GM19397 (cell line): ENCODE results near the gene LRIG3.
"Not testable (repeated sequence)": the region's sequence is repeated elsewhere in the genome, so short reads cannot be mapped to it uniquely, and the experiment has no call there.

ENCODE experiments used
- ATAC-seq: cut with Tn5 transposase; IDR thresholded peaks from one replicate; pipeline ENCODE4 v1.9.1; 2021; ENCODE audit warnings: mild to moderate bottlenecking, moderate library complexity; ENCODE audit not compliant: unreplicated experiment

LRIG3 gene

DNA sequence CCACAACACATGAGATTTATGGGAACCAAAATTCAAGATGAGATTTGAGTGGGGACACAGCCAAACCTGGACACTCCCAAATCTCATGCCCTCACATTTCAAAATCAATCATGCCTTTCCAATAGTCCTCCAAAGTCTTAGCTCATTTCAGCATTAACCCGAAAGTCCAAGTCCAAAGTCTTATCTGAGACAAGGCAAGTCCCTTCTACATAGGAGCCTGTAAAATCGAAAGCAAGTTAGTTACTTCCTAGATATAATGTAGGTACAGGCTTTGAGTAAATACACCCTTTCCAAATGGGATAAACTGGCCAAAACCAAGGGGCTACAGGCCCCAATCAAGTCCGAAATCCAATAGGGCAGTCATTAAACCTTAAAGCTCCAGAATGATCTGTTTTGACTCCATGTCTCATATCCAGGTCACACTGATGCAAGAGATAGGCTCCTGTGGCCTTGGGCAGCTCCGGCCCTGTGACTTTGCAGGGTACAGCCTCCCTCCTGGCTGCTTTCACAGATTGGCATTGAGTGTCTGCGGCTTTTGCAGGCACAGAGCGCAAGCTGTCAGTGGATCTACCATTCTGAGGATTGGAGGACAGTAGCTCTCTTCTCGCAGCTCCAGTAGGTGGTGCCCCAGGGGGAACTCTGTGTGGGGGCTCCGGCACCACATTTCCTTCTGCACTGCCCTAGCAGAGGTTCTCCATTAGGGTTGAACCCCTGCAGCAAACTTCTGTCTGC lies 60.1 kb downstream of the LRIG3 start:
- ATAC-seq = no peak

DNA sequence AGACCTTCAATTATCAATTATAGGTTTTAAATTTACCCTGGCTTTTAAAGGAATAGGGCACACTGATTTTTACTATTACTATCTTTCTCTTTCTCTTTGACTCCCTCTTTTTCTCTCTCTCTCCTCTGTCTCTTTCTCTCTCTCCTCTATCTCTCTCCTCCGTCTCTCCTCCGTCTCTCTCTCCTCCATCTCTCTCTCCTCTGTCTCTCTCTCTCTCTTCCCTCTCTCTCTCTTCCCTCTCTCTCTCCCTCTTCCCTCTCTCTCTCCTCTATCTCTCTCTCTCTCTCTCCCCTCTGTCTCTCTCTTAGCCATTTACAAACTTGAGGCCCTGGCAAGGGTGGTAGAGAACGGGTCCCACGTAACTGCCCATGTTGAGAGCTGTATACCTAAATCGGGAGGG lies 62.3 kb downstream of the LRIG3 start:
- no peak for ATAC-seq

DNA sequence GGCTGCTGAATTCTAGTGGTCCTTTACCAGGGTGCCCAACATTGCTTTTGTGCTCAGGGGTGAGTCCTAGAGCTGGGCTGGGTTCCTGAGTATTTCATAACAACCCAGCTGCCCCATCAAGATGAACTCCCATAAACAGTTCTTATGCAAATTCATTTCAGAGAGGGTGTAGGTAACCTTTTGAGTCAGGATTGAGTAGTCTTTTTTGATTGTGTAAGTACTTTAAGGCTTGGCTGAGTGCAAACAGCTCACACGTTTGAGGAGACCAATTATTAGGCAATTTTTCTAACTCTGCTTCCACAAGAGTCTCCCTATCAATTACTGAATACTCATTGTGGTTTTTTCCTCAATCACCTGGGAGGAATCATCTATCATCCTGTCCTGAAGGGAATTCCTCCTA lies 63.1 kb downstream of the LRIG3 start:
- ATAC-seq = not testable (repeated sequence)

DNA sequence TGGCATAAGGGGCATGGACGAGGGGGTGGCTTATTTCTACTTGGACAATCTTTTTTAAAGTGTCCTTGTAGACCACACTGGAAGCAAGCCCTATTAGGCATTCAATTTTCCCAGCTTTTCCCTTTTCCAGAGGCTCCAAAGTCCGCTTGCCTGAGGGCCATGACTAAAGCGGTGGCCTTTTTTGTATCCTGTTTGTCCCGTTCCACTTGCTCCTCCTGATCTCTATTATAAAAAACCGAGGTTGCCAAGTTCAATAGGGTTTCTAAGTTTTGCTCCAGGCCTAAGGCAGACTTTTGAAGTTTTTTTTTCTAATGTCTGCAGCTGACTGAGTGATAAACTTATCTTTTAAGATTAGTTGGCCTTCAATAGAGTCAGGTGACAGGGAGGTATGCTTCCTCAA lies 64.7 kb downstream of the LRIG3 start:
- ATAC-seq = not testable (repeated sequence)

DNA sequence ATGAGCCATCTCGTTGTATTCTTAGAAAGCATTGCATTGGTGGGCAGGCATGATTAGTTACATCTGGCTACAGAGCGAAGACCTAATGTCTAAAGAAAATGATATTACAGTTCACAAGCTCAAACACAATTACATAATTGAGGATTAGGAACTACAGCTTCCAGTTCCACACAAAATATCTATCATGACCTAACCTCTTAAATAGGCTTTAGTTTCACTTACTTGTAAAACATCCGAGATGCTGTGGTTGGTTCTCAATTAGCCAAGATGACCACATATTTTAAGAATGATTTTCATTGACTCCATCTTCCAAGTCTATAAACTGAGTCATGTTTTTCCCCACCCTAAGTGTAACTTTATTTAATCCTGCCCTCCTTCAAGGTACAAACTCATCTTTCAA lies 69.5 kb downstream of the LRIG3 start:
- no peak for ATAC-seq

DNA sequence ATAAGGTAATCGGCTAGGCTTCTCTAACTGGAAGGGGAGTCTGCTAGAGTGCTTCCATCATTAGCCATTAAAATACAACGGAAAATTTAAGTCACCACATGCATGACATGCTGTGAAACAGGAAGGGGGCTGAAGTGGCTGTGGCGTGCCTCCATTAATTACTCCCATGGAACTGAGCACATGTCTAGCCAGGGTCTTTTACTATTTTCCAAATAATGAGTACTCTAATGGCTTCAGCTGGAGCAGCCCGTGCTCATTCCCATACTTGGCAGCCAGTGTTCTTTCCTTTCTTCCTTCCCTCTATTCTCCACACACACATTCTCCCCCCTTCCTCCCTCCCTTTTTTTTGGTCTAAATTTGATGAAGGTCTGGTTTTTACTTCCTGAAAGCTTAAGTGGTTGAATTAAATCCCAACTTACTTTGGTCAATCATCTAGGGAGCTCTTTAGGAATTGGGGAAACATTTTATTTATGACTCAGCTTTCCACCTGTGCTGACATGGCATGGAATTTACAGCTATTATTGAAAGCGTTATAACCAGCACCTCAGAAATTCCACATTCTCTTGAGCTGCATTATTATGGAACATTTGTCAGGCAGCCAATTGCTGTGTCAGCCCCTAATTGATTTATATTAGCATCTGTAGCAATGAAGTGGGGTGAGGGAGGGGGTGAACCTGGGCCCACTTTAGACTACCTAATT lies 72.3 kb downstream of the LRIG3 start:
- no peak for ATAC-seq

DNA sequence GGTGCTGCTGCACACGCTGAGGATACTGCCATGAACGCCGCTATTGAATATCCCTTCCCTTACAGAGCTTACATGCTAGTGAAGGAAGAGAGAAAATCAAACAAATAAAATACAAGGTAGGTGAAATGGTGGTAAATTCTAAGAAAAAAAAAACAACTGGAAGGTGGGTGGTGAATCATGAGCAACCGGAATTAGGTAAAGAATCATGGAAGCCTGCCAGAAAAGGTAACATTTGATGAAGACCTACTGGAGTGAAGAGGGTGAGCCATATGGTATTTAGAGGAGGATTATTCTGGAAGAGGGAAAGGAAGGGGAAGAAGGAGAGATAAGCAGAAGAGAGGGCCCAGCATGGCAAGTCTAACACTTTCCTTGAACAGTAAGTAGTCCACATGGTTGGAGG lies 76.1 kb downstream of the LRIG3 start:
- ATAC-seq = no peak

DNA sequence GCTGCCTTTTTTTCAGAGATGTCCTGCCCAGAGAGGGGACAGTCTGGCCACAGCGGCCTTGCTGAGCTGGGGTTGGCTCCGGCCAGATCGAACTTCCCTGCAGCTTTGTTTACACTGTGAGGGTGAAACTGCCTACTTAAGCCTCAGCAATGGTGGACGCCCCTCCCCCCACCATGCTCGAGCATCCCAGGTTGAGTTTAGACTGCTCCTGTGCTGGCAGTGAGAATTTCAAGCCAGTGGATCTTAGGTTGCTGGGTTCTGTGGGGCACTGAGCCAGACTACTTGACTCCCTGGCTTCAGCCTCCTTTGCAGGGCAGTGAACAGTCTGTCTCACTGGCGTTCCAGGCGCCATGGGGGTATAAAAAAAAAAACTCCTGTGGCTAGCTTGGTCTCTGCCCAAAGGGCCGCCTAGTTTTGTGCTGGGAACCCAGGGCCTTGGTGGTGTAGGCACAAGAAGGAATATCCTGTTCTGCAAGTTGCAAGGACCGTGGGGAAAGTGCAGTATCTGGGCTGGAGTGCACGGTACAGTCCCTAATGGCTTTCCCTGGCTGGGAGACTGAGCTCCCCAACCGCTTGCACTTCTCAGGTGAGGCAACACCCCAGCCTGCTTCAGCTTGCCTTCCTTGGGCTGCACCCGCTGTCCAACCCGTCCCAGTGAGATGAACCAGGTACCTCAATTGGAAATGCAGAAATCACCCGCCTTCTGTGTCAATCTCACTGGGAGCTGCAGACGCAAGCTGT lies 79.1 kb downstream of the LRIG3 start:
- ATAC-seq = no peak

DNA sequence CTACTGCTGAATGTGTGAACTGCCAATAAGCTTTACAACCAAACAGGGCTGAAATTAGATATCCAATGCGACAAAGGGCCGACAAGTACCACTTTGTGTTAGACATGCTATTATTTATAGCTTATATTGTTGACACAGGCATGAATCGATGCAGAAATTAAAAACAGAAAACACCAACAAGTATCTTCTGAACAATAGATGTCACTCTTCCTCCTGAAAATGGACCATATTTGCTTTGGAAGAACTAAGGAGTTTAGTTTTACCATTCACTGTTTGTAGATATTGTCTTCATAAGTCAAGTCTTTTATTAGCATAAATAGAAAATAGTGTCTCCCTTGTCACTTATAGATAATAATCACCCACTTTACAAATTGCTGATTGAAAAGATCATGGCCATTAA lies 86.5 kb downstream of the LRIG3 start:
- no peak for ATAC-seq

DNA sequence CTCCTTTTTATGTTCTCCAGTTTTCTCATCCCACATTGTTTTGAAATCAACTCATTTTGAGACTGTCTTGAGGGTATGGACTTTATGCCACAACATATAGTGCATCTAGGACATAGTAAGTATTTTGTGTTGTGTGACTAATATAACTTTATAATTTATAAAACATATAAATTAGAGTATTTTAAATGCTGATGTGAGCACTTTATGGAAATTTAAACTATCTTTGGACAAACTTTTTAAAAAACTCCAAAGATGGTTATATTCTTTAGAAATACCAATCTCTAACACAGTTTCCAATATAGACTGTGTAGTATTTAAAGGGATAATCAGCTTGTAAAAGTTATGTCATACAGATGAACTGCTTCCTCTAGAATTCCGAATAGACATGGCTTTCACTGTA lies 87.4 kb downstream of the LRIG3 start:
- no peak for ATAC-seq
